B cell (primary cell): Measurements from ENCODE around the gene LSM10. TPM values are rescaled to one million over a fixed set of nuclear protein-coding genes. Genes with fewer than 3 reads are reported as not detected.

Experiments
- ATAC-seq: fragments of 200-7000 bp; cut with Tn5 transposase; one replicate; pipeline ENCODE4 v1.10.0; 2021; ENCODE audit warnings: low read depth, mild to moderate bottlenecking, moderate number of reproducible peaks, moderate library complexity
- CTCF ChIA-PET: fragments of 350-600 bp; sonication (Branson Sonifier 250); formaldehyde crosslinking; loops from one replicate; lab custom pipeline; 2021; ENCODE audit warnings: antibody characterized with exemption, inconsistent platforms; lab: Charles Lee
- POLR2A ChIA-PET: fragments of 350-600 bp; sonication (Branson Sonifier 250); formaldehyde crosslinking; loops from one replicate; lab custom pipeline; 2021; ENCODE audit warnings: antibody characterized with exemption; lab: Charles Lee
- DNase-seq: peaks from one replicate; pipeline ENCODE4 v3.0.0; 2013
- H2AFZ ChIP-seq: 2 replicates; pipeline ENCODE4 v1.6.1; 2012; ENCODE audit warnings: mild to moderate bottlenecking, low read depth, low read length; ENCODE audit not compliant: insufficient read depth, poor library complexity, severe bottlenecking
- H3K27ac ChIP-seq, 2 donors: 1 replicate in 1 of 2; 2 replicates in 1 of 2; pipeline ENCODE4 v1.5.1; 2012 to 2013; ENCODE audit warnings: low read length in 2 of 2, mild to moderate bottlenecking in 2 of 2, moderate library complexity in 1 of 2
- H3K27me3 ChIP-seq, 4 experiments: fragments of 200-600 bp in 1 of 4; sonication (generic) in 1 of 4; replicated peaks in 1 of 4; 1 replicate in 2 of 4; 2 replicates in 2 of 4; pipeline versions ENCODE4 v1.6.1 to v1.7.0; 2013 to 2016; ENCODE audit warnings: low read length in 3 of 4, mild to moderate bottlenecking in 2 of 4, mixed read lengths in 1 of 4, moderate library complexity in 1 of 4; ENCODE audit not compliant: insufficient read depth in 4 of 4, control insufficient read depth in 3 of 4; ENCODE audit errors: control extremely low read depth in 1 of 4
- H3K36me3 ChIP-seq, 2 experiments: replicated peaks in 1 of 2; 1 replicate in 1 of 2; 2 replicates in 1 of 2; pipeline versions ENCODE4 v1.6.1 to v1.7.1; 2013; ENCODE audit warnings: low read length in 1 of 2; ENCODE audit not compliant: insufficient read depth in 2 of 2, control insufficient read depth in 1 of 2; ENCODE audit errors: control extremely low read depth in 1 of 2, extremely low read depth in 1 of 2
- H3K4me1 ChIP-seq, 2 donors: fragments of 200-600 bp in 1 of 2; sonication (generic) in 1 of 2; 1 replicate in 1 of 2; 2 replicates in 1 of 2; pipeline versions ENCODE4 v1.5.1 to v1.6.1; 2013 to 2017; ENCODE audit warnings: low read length in 2 of 2; ENCODE audit not compliant: control insufficient read depth in 2 of 2, insufficient read depth in 2 of 2
- H3K4me2 ChIP-seq: replicated peaks from 2 replicates; pipeline ENCODE3; 2012; ENCODE audit warnings: mild to moderate bottlenecking, low read depth, low read length; ENCODE audit not compliant: poor library complexity, severe bottlenecking
- H3K4me3 ChIP-seq, 5 experiments: fragments of 200-600 bp in 1 of 5; sonication (generic) in 1 of 5; 1 replicate in 3 of 5; 2 replicates in 2 of 5; pipeline versions ENCODE4 v1.5.1 to v1.7.0; 2011 to 2016; ENCODE audit warnings: low read length in 4 of 5, mild to moderate bottlenecking in 4 of 5, low read depth in 2 of 5, control low read depth in 1 of 5, moderate library complexity in 1 of 5; ENCODE audit not compliant: insufficient read depth in 1 of 5; ENCODE audit errors: control extremely low read depth in 1 of 5, extremely low read depth in 1 of 5
- H3K79me2 ChIP-seq: fragments of 200-600 bp; sonication (generic); one replicate; pipeline ENCODE4 v1.6.0; 2016; ENCODE audit warnings: low read length; ENCODE audit not compliant: control insufficient read depth, insufficient read depth
- H3K9ac ChIP-seq: fragments of 200-600 bp; sonication (generic); 2 replicates; pipeline ENCODE4 v1.6.1; 2017; ENCODE audit warnings: mild to moderate bottlenecking, low read length, moderate library complexity
- H3K9me3 ChIP-seq, 3 donors: one replicate each; pipeline versions ENCODE4 v1.6.1 to v1.7.1; 2013; ENCODE audit warnings: low read length in 2 of 3; ENCODE audit not compliant: control insufficient read depth in 2 of 3, insufficient read depth in 1 of 3; ENCODE audit errors: control extremely low read depth in 1 of 3
- H4K20me1 ChIP-seq: 2 replicates; pipeline ENCODE4 v1.6.0; 2012; ENCODE audit warnings: mild to moderate bottlenecking, low read length; ENCODE audit not compliant: insufficient read depth, control insufficient read depth, poor library complexity, severe bottlenecking
- H3K27ac Mint-ChIP-seq: one replicate; pipeline ENCODE4 v1.8.0; 2021; ENCODE audit warnings: mixed read lengths
- H3K27me3 Mint-ChIP-seq: one replicate; pipeline ENCODE4 v1.8.0; 2021; ENCODE audit warnings: mixed read lengths
- H3K4me1 Mint-ChIP-seq: one replicate; pipeline ENCODE4 v1.8.0; 2021; ENCODE audit warnings: mixed read lengths
- H3K4me3 Mint-ChIP-seq: one replicate; pipeline ENCODE4 v1.8.0; 2021; ENCODE audit warnings: mixed read lengths
- H3K9me3 Mint-ChIP-seq: one replicate; pipeline ENCODE4 v1.8.0; 2022; ENCODE audit warnings: mixed read lengths; ENCODE audit not compliant: insufficient read depth
- EZH2 ChIP-seq: IDR thresholded peaks from 2 replicates; pipeline ENCODE4 v1.6.1; 2012; ENCODE audit warnings: borderline replicate concordance, low read depth, mild to moderate bottlenecking, moderate library complexity, low read length; ENCODE audit not compliant: insufficient read depth, poor library complexity, severe bottlenecking
- WGBS: methylation state at CpG from one replicate; pipeline ENCODE4 v1.1.5; 2013; ENCODE audit warnings: missing lambda C conversion rate; ENCODE audit not compliant: insufficient coverage; 5-methylcytosine and 5-hydroxymethylcytosine counted together
- intact Hi-C: fragments of 100-400 bp; cut with micrococcal nuclease; formaldehyde crosslinking; loops from one replicate; pipeline ENCODE4 v1.10.0; 2022
- polyA plus RNA-seq: library from polyadenylated mRNA; depleted of rRNA; stranded (reverse); fragments of >200 nt; gene quantifications from 2 replicates; pipeline ENCODE4 v1.2.3, GENCODE V29; 2012
- total RNA-seq, 2 donors: library from RNA; stranded (reverse); fragments of 120-200 nt in 1 of 2; gene quantifications; 1 replicate in 1 of 2; 2 replicates in 1 of 2; pipeline versions ENCODE4 v1.2.3 to v1.2.4, GENCODE V29; 2013 to 2022
- TF ChIP-seq, protein P1 (sequence below): fragments of 200-600 bp; IDR thresholded peaks from one replicate; pipeline ENCODE4 v1.8.0; 2022; ENCODE audit warnings: antibody characterized with exemption, mild to moderate bottlenecking

The LSM10 gene
- total and polyA plus RNA-seq, 2 donors (not counting 1 experiment from before 2014, with no cell fraction given), result 73.5 to 136 TPM

GRCh38 chr1:36380782-36381181 is 16.9 kb downstream of the LSM10 start:
- H3K36me3 ChIP-seq, result peaks cover 0 to 22% of the 10 kb centered on the region in 2 experiments
- H3K27me3 Mint-ChIP-seq, result no peaks in the 10 kb centered on the region
- H3K9me3 Mint-ChIP-seq, result no peaks in the 10 kb centered on the region
- no peaks in the 10 kb centered on the region for H3K27me3 ChIP-seq
- no peaks in the 10 kb centered on the region for H3K9me3 ChIP-seq
- H2AFZ ChIP-seq, result no peak overlapping the region
- CTCF ChIA-PET, result interaction anchor here (1.1 to 1.5 kb wide), 2 partner anchors 13 to 232 kb away, joined by 4 to 6 read pairs; no protein-coding TSS in a partner anchor
- 95% methylated on average over 3 of the region's 3 CpGs for WGBS
- TF ChIP-seq, protein P1, sequence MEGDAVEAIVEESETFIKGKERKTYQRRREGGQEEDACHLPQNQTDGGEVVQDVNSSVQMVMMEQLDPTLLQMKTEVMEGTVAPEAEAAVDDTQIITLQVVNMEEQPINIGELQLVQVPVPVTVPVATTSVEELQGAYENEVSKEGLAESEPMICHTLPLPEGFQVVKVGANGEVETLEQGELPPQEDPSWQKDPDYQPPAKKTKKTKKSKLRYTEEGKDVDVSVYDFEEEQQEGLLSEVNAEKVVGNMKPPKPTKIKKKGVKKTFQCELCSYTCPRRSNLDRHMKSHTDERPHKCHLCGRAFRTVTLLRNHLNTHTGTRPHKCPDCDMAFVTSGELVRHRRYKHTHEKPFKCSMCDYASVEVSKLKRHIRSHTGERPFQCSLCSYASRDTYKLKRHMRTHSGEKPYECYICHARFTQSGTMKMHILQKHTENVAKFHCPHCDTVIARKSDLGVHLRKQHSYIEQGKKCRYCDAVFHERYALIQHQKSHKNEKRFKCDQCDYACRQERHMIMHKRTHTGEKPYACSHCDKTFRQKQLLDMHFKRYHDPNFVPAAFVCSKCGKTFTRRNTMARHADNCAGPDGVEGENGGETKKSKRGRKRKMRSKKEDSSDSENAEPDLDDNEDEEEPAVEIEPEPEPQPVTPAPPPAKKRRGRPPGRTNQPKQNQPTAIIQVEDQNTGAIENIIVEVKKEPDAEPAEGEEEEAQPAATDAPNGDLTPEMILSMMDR, result no peak
- TF ChIP-seq EZH2, result no peak
- peaks cover 47 to 70% of the 10 kb centered on the region in 2 donors for H3K4me1 ChIP-seq
- peak overlapping the region; percentile 59 for H3K27ac Mint-ChIP-seq
- POLR2A ChIA-PET, result no interaction called here
- H3K4me3 Mint-ChIP-seq, result no peak overlapping the region
- H4K20me1 ChIP-seq, result peaks cover 57% of the 10 kb centered on the region
- peaks cover 71% of the 10 kb centered on the region for H3K4me1 Mint-ChIP-seq
- no peak overlapping the region for H3K4me2 ChIP-seq
- H3K4me3 ChIP-seq, result no peak overlapping the region
- ATAC-seq (no peak), DNase-seq (no peak)
- H3K79me2 ChIP-seq, result peaks cover 99% of the 10 kb centered on the region
- no peak overlapping the region for H3K9ac ChIP-seq
- peak overlapping the region; percentile 2 to 73 for H3K27ac ChIP-seq
- intact Hi-C loops, result no loop called here

- WGBS, result 91% methylated on average over 1 of the region's 5 CpGs
- intact Hi-C loops, result no loop called here
- H3K27me3 ChIP-seq, result no peaks in the 10 kb centered on the region
- no peak overlapping the region for H3K4me2 ChIP-seq
- peaks cover 55% of the 10 kb centered on the region for H4K20me1 ChIP-seq
- H3K9ac ChIP-seq, result no peak overlapping the region
- ChIA-PET POLR2A (no interaction called here), CTCF (interaction anchor here (1.5 kb wide), 1 partner anchor 12 kb away, joined by 6 read pairs; no protein-coding TSS in a partner anchor)
- H3K27ac ChIP-seq, result peak overlapping the region; percentile 2 to 73
- Mint-ChIP-seq H3K4me1 (peaks cover 72% of the 10 kb centered on the region), H3K27me3 (no peaks in the 10 kb centered on the region), H3K4me3 (no peak overlapping the region), H3K27ac (peak overlapping the region; percentile 59), H3K9me3 (no peaks in the 10 kb centered on the region)
- H3K4me1 ChIP-seq, result peaks cover 51 to 75% of the 10 kb centered on the region in 2 donors
- peaks cover 100% of the 10 kb centered on the region for H3K79me2 ChIP-seq
- no peak overlapping the region for H2AFZ ChIP-seq
- ATAC-seq, result no peak
- no peak overlapping the region for H3K4me3 ChIP-seq
- H3K9me3 ChIP-seq, result no peaks in the 10 kb centered on the region
- DNase-seq, result no peak
- TF ChIP-seq, protein P1, result no peak
- TF ChIP-seq EZH2, result no peak
- H3K36me3 ChIP-seq, result peaks cover 0 to 23% of the 10 kb centered on the region in 2 experiments
These were observed 17.5 kb downstream of the LSM10 start for GRCh38 chr1:36380143-36380619.
